K562 (cell line): Measurements from ENCODE around the gene HBEGF.

Experiments used
- CTCF ChIP-seq, 3 experiments: IDR thresholded peaks in 2 of 3; conservative IDR thresholded peaks in 1 of 3; 2 replicates each; pipeline ENCODE4 v1.5.1; 2011 to 2012; ENCODE audit warnings: low read length in 3 of 3, mild to moderate bottlenecking in 3 of 3, control low read depth in 2 of 3, improper control_type of control experiment in 1 of 3, inconsistent platforms in 1 of 3, low read depth in 1 of 3, mixed read lengths in 1 of 3, moderate library complexity in 1 of 3; ENCODE audit not compliant: insufficient read depth in 2 of 3
- EZH2 ChIP-seq: IDR thresholded peaks from 2 replicates; pipeline ENCODE4 v1.6.1; 2012; ENCODE audit warnings: low read depth, mild to moderate bottlenecking, inconsistent platforms, low read length, borderline replicate concordance
- FOXA3 ChIP-seq, 2 experiments: fragments of 450-650 bp in 1 of 2; sonication (generic) in 1 of 2; formaldehyde crosslinking; IDR thresholded peaks in 1 of 2; conservative IDR thresholded peaks in 1 of 2; 2 replicates each; pipeline versions ENCODE4 v1.4.0 to v1.8.0; 2020 to 2022; ENCODE audit warnings: mild to moderate bottlenecking in 2 of 2, missing genetic modification reagents in 1 of 2
- FOXK1 ChIP-seq: sonication (generic); formaldehyde crosslinking; IDR thresholded peaks from 2 replicates; pipeline ENCODE4 v1.8.0; 2022; ENCODE audit warnings: missing genetic modification reagents, mild to moderate bottlenecking, borderline replicate concordance
- MAFF ChIP-seq: IDR thresholded peaks from 2 replicates; pipeline ENCODE4 v1.6.1; 2012; ENCODE audit warnings: low read length, improper control_type of control experiment
- MAFG ChIP-seq: fragments of 450-650 bp; conservative IDR thresholded peaks from 2 replicates; pipeline ENCODE4 v1.6.1; 2016; ENCODE audit warnings: missing genetic modification characterization, missing compliant biosample characterization
- PHF21A ChIP-seq: fragments of 450-650 bp; IDR thresholded peaks from 2 replicates; pipeline ENCODE4 v1.6.1; 2017; ENCODE audit warnings: low read depth, borderline replicate concordance
- POLR2AphosphoS2 ChIP-seq: IDR thresholded peaks from 2 replicates; pipeline ENCODE4 v1.6.1; 2012; ENCODE audit warnings: low read length, improper control_type of control experiment
- SRSF7 ChIP-seq: fragments of 200-400 bp; formaldehyde crosslinking; optimal IDR thresholded peaks from 2 replicates; pipeline ENCODE3; 2017; ENCODE audit warnings: mild to moderate bottlenecking, low read depth, low read length
- ZNF318 ChIP-seq, 2 experiments: fragments of 450-650 bp; IDR thresholded peaks; 2 replicates each; pipeline ENCODE4 v1.6.1; 2016; ENCODE audit warnings: mild to moderate bottlenecking in 2 of 2, borderline replicate concordance in 1 of 2, low read depth in 1 of 2, moderate library complexity in 1 of 2
- ZNF696 ChIP-seq: fragments of 250-450 bp; sonication (Bioruptor Pico); conservative IDR thresholded peaks from 2 replicates; pipeline ENCODE4 v1.4.0; 2020; ENCODE audit warnings: mild to moderate bottlenecking, moderate library complexity
- TF ChIP-seq, protein P1 (sequence below), 2 experiments: fragments of 450-650 bp; formaldehyde crosslinking in 1 of 2; IDR thresholded peaks; 2 replicates each; pipeline versions ENCODE4 v1.4.0 to v1.6.1; 2014 to 2020; ENCODE audit warnings: mild to moderate bottlenecking in 2 of 2, borderline replicate concordance in 1 of 2, low read depth in 1 of 2

- no peak for TF ChIP-seq FOXK1 (CRISPR knock-in tag)
- TF ChIP-seq, protein P1, sequence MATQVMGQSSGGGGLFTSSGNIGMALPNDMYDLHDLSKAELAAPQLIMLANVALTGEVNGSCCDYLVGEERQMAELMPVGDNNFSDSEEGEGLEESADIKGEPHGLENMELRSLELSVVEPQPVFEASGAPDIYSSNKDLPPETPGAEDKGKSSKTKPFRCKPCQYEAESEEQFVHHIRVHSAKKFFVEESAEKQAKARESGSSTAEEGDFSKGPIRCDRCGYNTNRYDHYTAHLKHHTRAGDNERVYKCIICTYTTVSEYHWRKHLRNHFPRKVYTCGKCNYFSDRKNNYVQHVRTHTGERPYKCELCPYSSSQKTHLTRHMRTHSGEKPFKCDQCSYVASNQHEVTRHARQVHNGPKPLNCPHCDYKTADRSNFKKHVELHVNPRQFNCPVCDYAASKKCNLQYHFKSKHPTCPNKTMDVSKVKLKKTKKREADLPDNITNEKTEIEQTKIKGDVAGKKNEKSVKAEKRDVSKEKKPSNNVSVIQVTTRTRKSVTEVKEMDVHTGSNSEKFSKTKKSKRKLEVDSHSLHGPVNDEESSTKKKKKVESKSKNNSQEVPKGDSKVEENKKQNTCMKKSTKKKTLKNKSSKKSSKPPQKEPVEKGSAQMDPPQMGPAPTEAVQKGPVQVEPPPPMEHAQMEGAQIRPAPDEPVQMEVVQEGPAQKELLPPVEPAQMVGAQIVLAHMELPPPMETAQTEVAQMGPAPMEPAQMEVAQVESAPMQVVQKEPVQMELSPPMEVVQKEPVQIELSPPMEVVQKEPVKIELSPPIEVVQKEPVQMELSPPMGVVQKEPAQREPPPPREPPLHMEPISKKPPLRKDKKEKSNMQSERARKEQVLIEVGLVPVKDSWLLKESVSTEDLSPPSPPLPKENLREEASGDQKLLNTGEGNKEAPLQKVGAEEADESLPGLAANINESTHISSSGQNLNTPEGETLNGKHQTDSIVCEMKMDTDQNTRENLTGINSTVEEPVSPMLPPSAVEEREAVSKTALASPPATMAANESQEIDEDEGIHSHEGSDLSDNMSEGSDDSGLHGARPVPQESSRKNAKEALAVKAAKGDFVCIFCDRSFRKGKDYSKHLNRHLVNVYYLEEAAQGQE (IDR thresholded peaks at IDR 0.05; ENCODE audit: borderline replicate concordance) = peak; percentile 77
- TF ChIP-seq, protein P1 (CRISPR knock-in tag; IDR thresholded peaks at IDR 0.05; ENCODE audit: low read depth) = no peak
- TF ChIP-seq EZH2 = no peak
- TF ChIP-seq FOXA3 (CRISPR knock-in tag; conservative IDR thresholded peaks at IDR 0.05 in 1 of 2, IDR thresholded peaks at IDR 0.05 in 1 of 2) = no peak
- TF ChIP-seq ZNF318 (IDR thresholded peaks at IDR 0.05; ENCODE audit: borderline replicate concordance in 1 of 2, low read depth in 1 of 2) = no peak
- peak; percentile 94 for TF ChIP-seq CTCF (IDR thresholded peaks at IDR 0.05 in 2 of 3, conservative IDR thresholded peaks at IDR 0.05 in 1 of 3; ENCODE audit: insufficient read depth in 2 of 3, low read depth in 1 of 3, low read length in 3 of 3)
- TF ChIP-seq ZNF696 = no peak
- TF ChIP-seq PHF21A = no peak
- no peak for TF ChIP-seq SRSF7
- TF ChIP-seq MAFG (tag) = no peak
- no peak for TF ChIP-seq MAFF
- no peak for TF ChIP-seq POLR2AphosphoS2
Observed at GRCh38 chr5:140357726-140358093, 11.3 kb upstream of the HBEGF start.
